Mesendoderm (in vitro differentiated cells): Measurements from ENCODE around the gene LOXL3.

Source experiments
- DNase-seq: peaks from one replicate; pipeline ENCODE4 v3.0.0; 2013
- H2AK5ac ChIP-seq: 2 replicates; pipeline ENCODE4 v1.6.1; 2013; ENCODE audit warnings: low read length, inconsistent platforms
- H2BK120ac ChIP-seq: 2 replicates; pipeline ENCODE4 v1.6.1; 2013; ENCODE audit warnings: low read depth, mild to moderate bottlenecking, low read length, moderate library complexity, mixed read lengths
- H2BK15ac ChIP-seq: replicated peaks from 2 replicates; pipeline ENCODE4 v1.6.1; 2013; ENCODE audit warnings: low read depth, mild to moderate bottlenecking, moderate library complexity
- H2BK5ac ChIP-seq: 2 replicates; pipeline ENCODE4 v1.6.1; 2013; ENCODE audit warnings: low read length, inconsistent platforms
- H3K18ac ChIP-seq: 2 replicates; pipeline ENCODE4 v1.6.1; 2013; ENCODE audit warnings: mild to moderate bottlenecking, low read length, mixed read lengths
- H3K23ac ChIP-seq: one replicate; pipeline ENCODE4 v1.6.1; 2013; ENCODE audit warnings: low read length
- H3K27ac ChIP-seq: 2 replicates; pipeline ENCODE4 v1.5.1; 2013; ENCODE audit warnings: low read depth, mild to moderate bottlenecking, inconsistent platforms, low read length, moderate library complexity
- H3K27me3 ChIP-seq: 2 replicates; pipeline ENCODE4 v1.6.1; 2013; ENCODE audit warnings: low read length, control low read depth, mild to moderate bottlenecking, inconsistent platforms; ENCODE audit not compliant: insufficient read depth, poor library complexity
- H3K36me3 ChIP-seq: 2 replicates; pipeline ENCODE4 v1.6.1; 2013; ENCODE audit warnings: low read length, inconsistent platforms; ENCODE audit not compliant: control insufficient read depth, insufficient read depth
- H3K4ac ChIP-seq: one replicate; pipeline ENCODE4 v1.6.1; 2013; ENCODE audit warnings: low read depth, mild to moderate bottlenecking, low read length, moderate library complexity
- H3K4me1 ChIP-seq: 2 replicates; pipeline ENCODE4 v1.6.1; 2013; ENCODE audit warnings: low read depth, low read length, inconsistent platforms; ENCODE audit not compliant: control insufficient read depth
- H3K4me2 ChIP-seq: 2 replicates; pipeline ENCODE4 v1.6.1; 2013; ENCODE audit warnings: low read length
- H3K4me3 ChIP-seq: 2 replicates; pipeline ENCODE4 v1.5.1; 2013; ENCODE audit warnings: mild to moderate bottlenecking, low read length
- H3K56ac ChIP-seq: one replicate; pipeline ENCODE4 v1.6.1; 2013; ENCODE audit warnings: low read length
- H3K79me1 ChIP-seq: 2 replicates; pipeline ENCODE4 v1.6.1; 2013; ENCODE audit warnings: low read length, inconsistent platforms
- H3K79me2 ChIP-seq: 2 replicates; pipeline ENCODE4 v1.6.1; 2013; ENCODE audit warnings: mild to moderate bottlenecking, low read length; ENCODE audit not compliant: control insufficient read depth, insufficient read depth
- H3K9ac ChIP-seq: 2 replicates; pipeline ENCODE4 v1.6.1; 2013; ENCODE audit warnings: low read length, inconsistent platforms
- H4K5ac ChIP-seq: one replicate; pipeline ENCODE4 v1.6.1; 2013; ENCODE audit warnings: low read length
- H4K8ac ChIP-seq: one replicate; pipeline ENCODE4 v1.6.1; 2013; ENCODE audit warnings: low read depth, mild to moderate bottlenecking, control low read depth, low read length, moderate library complexity
- WGBS: extraction: QIAGEN DNeasy Blood & Tissue Kit; methylation state at CpG from one replicate; pipeline ENCODE4 v1.1.7; 2013; ENCODE audit warnings: low lambda C conversion rate, missing lambda C conversion rate; ENCODE audit not compliant: insufficient coverage; ENCODE audit errors: extremely low coverage; 5-methylcytosine and 5-hydroxymethylcytosine counted together

Gene LOXL3

GRCh38 chr2:74576211-74576862 lies 22.6 kb upstream of the LOXL3 start:
- no peak overlapping the region for H2BK120ac ChIP-seq
- H3K4me3 ChIP-seq: no peak overlapping the region
- H3K27ac ChIP-seq: no peak overlapping the region
- no peak overlapping the region for H3K56ac ChIP-seq
- H3K18ac ChIP-seq: no peak overlapping the region
- H3K4ac ChIP-seq: no peak overlapping the region
- no peaks in the 10 kb centered on the region for H3K4me1 ChIP-seq
- no peak overlapping the region for H2BK5ac ChIP-seq
- no CpG with 5 or more reads among the region's 7 CpGs for WGBS
- H3K23ac ChIP-seq: no peak overlapping the region
- H2BK15ac ChIP-seq: no peak overlapping the region
- no peak overlapping the region for H2AK5ac ChIP-seq
- no peak overlapping the region for H3K4me2 ChIP-seq
- H4K8ac ChIP-seq: no peak overlapping the region
- no peak overlapping the region for H4K5ac ChIP-seq
- no peak for DNase-seq
- H3K9ac ChIP-seq: no peak overlapping the region
- no peaks in the 10 kb centered on the region for H3K36me3 ChIP-seq
- no peaks in the 10 kb centered on the region for H3K27me3 ChIP-seq
- H3K79me2 ChIP-seq: no peaks in the 10 kb centered on the region
- H3K79me1 ChIP-seq: no peaks in the 10 kb centered on the region

- no peak overlapping the region for H3K18ac ChIP-seq
- H3K4me3 ChIP-seq: no peak overlapping the region
- H3K36me3 ChIP-seq: no peaks in the 10 kb centered on the region
- H3K23ac ChIP-seq: no peak overlapping the region
- H3K4me2 ChIP-seq: no peak overlapping the region
- no peak overlapping the region for H2BK120ac ChIP-seq
- H3K79me2 ChIP-seq: no peaks in the 10 kb centered on the region
- WGBS: no CpG with 5 or more reads among the region's 4 CpGs
- H2AK5ac ChIP-seq: no peak overlapping the region
- DNase-seq: no peak
- H3K27ac ChIP-seq: no peak overlapping the region
- no peak overlapping the region for H2BK15ac ChIP-seq
- H3K27me3 ChIP-seq: no peaks in the 10 kb centered on the region
- H3K9ac ChIP-seq: no peak overlapping the region
- H4K8ac ChIP-seq: no peak overlapping the region
- no peak overlapping the region for H4K5ac ChIP-seq
- no peaks in the 10 kb centered on the region for H3K4me1 ChIP-seq
- H2BK5ac ChIP-seq: no peak overlapping the region
- no peak overlapping the region for H3K56ac ChIP-seq
- H3K79me1 ChIP-seq: no peaks in the 10 kb centered on the region
- H3K4ac ChIP-seq: no peak overlapping the region
Measured at GRCh38 chr2:74575320-74575719, 21.6 kb upstream of the LOXL3 start.

- H4K5ac ChIP-seq: peak overlapping the region; percentile 65
- no peak overlapping the region for H2AK5ac ChIP-seq
- no peak overlapping the region for H2BK5ac ChIP-seq
- DNase-seq: no peak
- H3K56ac ChIP-seq: no peak overlapping the region
- no peaks in the 10 kb centered on the region for H3K27me3 ChIP-seq
- no peak overlapping the region for H3K4me3 ChIP-seq
- no peak overlapping the region for H3K4ac ChIP-seq
- H3K4me2 ChIP-seq: no peak overlapping the region
- H2BK15ac ChIP-seq: no peak overlapping the region
- H3K79me1 ChIP-seq: no peaks in the 10 kb centered on the region
- H3K18ac ChIP-seq: no peak overlapping the region
- no CpG with 5 or more reads among the region's 7 CpGs for WGBS
- H3K36me3 ChIP-seq: no peaks in the 10 kb centered on the region
- H3K79me2 ChIP-seq: no peaks in the 10 kb centered on the region
- no peak overlapping the region for H3K9ac ChIP-seq
- no peak overlapping the region for H3K23ac ChIP-seq
- no peak overlapping the region for H3K27ac ChIP-seq
- no peaks in the 10 kb centered on the region for H3K4me1 ChIP-seq
- no peak overlapping the region for H4K8ac ChIP-seq
- H2BK120ac ChIP-seq: no peak overlapping the region
Measured at GRCh38 chr2:74573747-74574562, 20.2 kb upstream of the LOXL3 start.

GRCh38 chr2:74572178-74572925 lies 18.6 kb upstream of the LOXL3 start:
- no peak overlapping the region for H2BK5ac ChIP-seq
- H3K4ac ChIP-seq: no peak overlapping the region
- no peak overlapping the region for H3K9ac ChIP-seq
- H3K79me1 ChIP-seq: no peaks in the 10 kb centered on the region
- no peaks in the 10 kb centered on the region for H3K79me2 ChIP-seq
- H4K8ac ChIP-seq: no peak overlapping the region
- no peak overlapping the region for H2BK120ac ChIP-seq
- H3K4me2 ChIP-seq: no peak overlapping the region
- H3K36me3 ChIP-seq: no peaks in the 10 kb centered on the region
- H3K23ac ChIP-seq: no peak overlapping the region
- H3K56ac ChIP-seq: no peak overlapping the region
- WGBS: no CpG with 5 or more reads among the region's 3 CpGs
- H3K18ac ChIP-seq: no peak overlapping the region
- H3K4me1 ChIP-seq: no peaks in the 10 kb centered on the region
- peaks cover 4% of the 10 kb centered on the region for H3K27me3 ChIP-seq
- no peak overlapping the region for H2AK5ac ChIP-seq
- H3K4me3 ChIP-seq: no peak overlapping the region
- no peak overlapping the region for H4K5ac ChIP-seq
- H2BK15ac ChIP-seq: no peak overlapping the region
- no peak overlapping the region for H3K27ac ChIP-seq
- DNase-seq: peak; percentile 22

GRCh38 chr2:74571058-74571457 lies 17.3 kb upstream of the LOXL3 start:
- Histone ChIP-seq H2AK5ac (no peak overlapping the region), H3K18ac (no peak overlapping the region), H3K79me2 (no peaks in the 10 kb centered on the region), H3K4me2 (no peak overlapping the region), H4K5ac (no peak overlapping the region), H3K27me3 (peaks cover 4% of the 10 kb centered on the region), H2BK5ac (no peak overlapping the region), H3K4me3 (no peak overlapping the region), H3K79me1 (no peaks in the 10 kb centered on the region), H2BK120ac (no peak overlapping the region), H3K9ac (no peak overlapping the region), H4K8ac (no peak overlapping the region), H3K23ac (no peak overlapping the region), H3K4me1 (no peaks in the 10 kb centered on the region), H3K36me3 (no peaks in the 10 kb centered on the region), H3K4ac (no peak overlapping the region), H2BK15ac (no peak overlapping the region), H3K56ac (no peak overlapping the region), H3K27ac (no peak overlapping the region)
- no CpG with 5 or more reads among the region's 1 CpG for WGBS
- DNase-seq: no peak
